OCI-LY7 (cell line): ENCODE measurements around the gene IGF1.

Experiments
- CTCF ChIP-seq: fragments of 200-600 bp; sonication (generic); conservative IDR thresholded peaks from 2 replicates; pipeline ENCODE4 v1.5.1; 2014; ENCODE audit warnings: mild to moderate bottlenecking, antibody characterized with exemption, low read length, moderate library complexity, mixed read lengths
- EZH2phosphoT487 ChIP-seq: fragments of 200-600 bp; sonication (generic); IDR thresholded peaks from 2 replicates; pipeline ENCODE4 v1.6.1; 2018; ENCODE audit warnings: low read depth, borderline replicate concordance, mild to moderate bottlenecking, mixed run types, antibody characterized with exemption, low read length, moderate library complexity, mixed read lengths

GRCh38 chr12:102369876-102370275 is 110.5 kb downstream of the IGF1 start:
- TF ChIP-seq CTCF, result no peak
- no peak for TF ChIP-seq EZH2phosphoT487
